ENCODE data around the gene SPEM3.
A peak's percentile ranks its signal among the peaks of the same experiment; 100 is the strongest.

The SPEM3 gene

GRCh38 chr17:7384489-7385081 lies 44.1 kb upstream of the SPEM3 start:
- no peaks in the 10 kb centered on the region for H3K9me3 ChIP-seq (ENCODE audit: insufficient read depth, low read length)
- peaks cover 22% of the 10 kb centered on the region for H3K4me1 ChIP-seq (ENCODE audit: insufficient read depth, insufficient read length)
- no peak for DNase-seq (ENCODE audit: low read depth, low spot score)
- H3K4me3 ChIP-seq (ENCODE audit: insufficient read length, low read depth) = peak overlapping the region; percentile 26
- TF ChIP-seq ZNF274 (IDR thresholded peaks at IDR 0.05; ENCODE audit: low read depth, low read length) = no peak
- TF ChIP-seq YY1 (IDR thresholded peaks at IDR 0.05; ENCODE audit: insufficient read depth, insufficient read length) = no peak
- no peak for TF ChIP-seq SUZ12 (IDR thresholded peaks at IDR 0.05; ENCODE audit: extremely low read depth, insufficient read depth, insufficient read length)
- H3K27me3 ChIP-seq (ENCODE audit: insufficient read depth, insufficient read length) = peaks cover 40% of the 10 kb centered on the region
- H3K9ac ChIP-seq (ENCODE audit: insufficient read length, low read depth) = peak overlapping the region; percentile 77
- peaks cover 26% of the 10 kb centered on the region for H3K36me3 ChIP-seq (ENCODE audit: insufficient read depth, insufficient read length, low read length)

GRCh38 chr17:7388856-7389255 lies 39.8 kb upstream of the SPEM3 start:
- no peak for TF ChIP-seq SUZ12 (IDR thresholded peaks at IDR 0.05; ENCODE audit: extremely low read depth, insufficient read depth, insufficient read length)
- no peak for TF ChIP-seq ZNF274 (IDR thresholded peaks at IDR 0.05; ENCODE audit: low read depth, low read length)
- no peak for TF ChIP-seq YY1 (IDR thresholded peaks at IDR 0.05; ENCODE audit: insufficient read depth, insufficient read length)
- Histone ChIP-seq H3K9ac (ENCODE audit: insufficient read length, low read depth) (no peak overlapping the region), H3K27me3 (ENCODE audit: insufficient read depth, insufficient read length) (peaks cover under 1% of the 10 kb centered on the region), H3K4me3 (ENCODE audit: insufficient read length, low read depth) (no peak overlapping the region), H3K4me1 (ENCODE audit: insufficient read depth, insufficient read length) (peaks cover 13% of the 10 kb centered on the region), H3K36me3 (ENCODE audit: insufficient read depth, insufficient read length, low read length) (peaks cover 57% of the 10 kb centered on the region), H3K9me3 (ENCODE audit: insufficient read depth, low read length) (no peaks in the 10 kb centered on the region)
- no peak for DNase-seq (ENCODE audit: low read depth, low spot score)

- H3K36me3 ChIP-seq (ENCODE audit: insufficient read depth, insufficient read length, low read length) = peaks cover 57% of the 10 kb centered on the region
- no peaks in the 10 kb centered on the region for H3K27me3 ChIP-seq (ENCODE audit: insufficient read depth, insufficient read length)
- peaks cover 9% of the 10 kb centered on the region for H3K4me1 ChIP-seq (ENCODE audit: insufficient read depth, insufficient read length)
- TF ChIP-seq ZNF274 (IDR thresholded peaks at IDR 0.05; ENCODE audit: low read depth, low read length) (no peak), SUZ12 (IDR thresholded peaks at IDR 0.05; ENCODE audit: extremely low read depth, insufficient read depth, insufficient read length) (no peak), YY1 (IDR thresholded peaks at IDR 0.05; ENCODE audit: insufficient read depth, insufficient read length) (no peak)
- no peak overlapping the region for H3K4me3 ChIP-seq (ENCODE audit: insufficient read length, low read depth)
- H3K9me3 ChIP-seq (ENCODE audit: insufficient read depth, low read length) = no peaks in the 10 kb centered on the region
- no peak overlapping the region for H3K9ac ChIP-seq (ENCODE audit: insufficient read length, low read depth)
- no peak for DNase-seq (ENCODE audit: low read depth, low spot score)
Observed at GRCh38 chr17:7389924-7390910, 38.4 kb upstream of the SPEM3 start.

- Histone ChIP-seq H3K27me3 (ENCODE audit: insufficient read depth, insufficient read length) (no peaks in the 10 kb centered on the region), H3K36me3 (ENCODE audit: insufficient read depth, insufficient read length, low read length) (peaks cover 57% of the 10 kb centered on the region)
- no peak for TF ChIP-seq SUZ12 (IDR thresholded peaks at IDR 0.05; ENCODE audit: extremely low read depth, insufficient read depth, insufficient read length)
Observed at GRCh38 chr17:7391307-7391706, 37.4 kb upstream of the SPEM3 start.

GRCh38 chr17:7392696-7393612 lies 35.7 kb upstream of the SPEM3 start:
- TF ChIP-seq SUZ12 (IDR thresholded peaks at IDR 0.05; ENCODE audit: extremely low read depth, insufficient read depth, insufficient read length) (no peak), YY1 (IDR thresholded peaks at IDR 0.05; ENCODE audit: insufficient read depth, insufficient read length) (no peak), ZNF274 (IDR thresholded peaks at IDR 0.05; ENCODE audit: low read depth, low read length) (no peak)
- Histone ChIP-seq H3K9ac (ENCODE audit: insufficient read length, low read depth) (peak overlapping the region; percentile 76), H3K9me3 (ENCODE audit: insufficient read depth, low read length) (no peaks in the 10 kb centered on the region), H3K36me3 (ENCODE audit: insufficient read depth, insufficient read length, low read length) (peaks cover 47% of the 10 kb centered on the region), H3K4me1 (ENCODE audit: insufficient read depth, insufficient read length) (peaks cover 9% of the 10 kb centered on the region), H3K4me3 (ENCODE audit: insufficient read length, low read depth) (peak overlapping the region; percentile 58), H3K27me3 (ENCODE audit: insufficient read depth, insufficient read length) (no peaks in the 10 kb centered on the region)
- no peak for DNase-seq (ENCODE audit: low read depth, low spot score)

More at GRCh38 chr17:7391307-7391706, 37.4 kb upstream of the SPEM3 start:
- Histone ChIP-seq H3K4me3 (ENCODE audit: insufficient read length, low read depth) (no peak overlapping the region), H3K9ac (ENCODE audit: insufficient read length, low read depth) (no peak overlapping the region), H3K4me1 (ENCODE audit: insufficient read depth, insufficient read length) (peaks cover 9% of the 10 kb centered on the region), H3K9me3 (ENCODE audit: insufficient read depth, low read length) (no peaks in the 10 kb centered on the region)
- DNase-seq (ENCODE audit: low read depth, low spot score) = no peak

GRCh38 chr17:7393613-7394451 lies 34.8 kb upstream of the SPEM3 start:
- TF ChIP-seq YY1 (IDR thresholded peaks at IDR 0.05; ENCODE audit: insufficient read depth, insufficient read length) = no peak
- no peak for TF ChIP-seq ZNF274 (IDR thresholded peaks at IDR 0.05; ENCODE audit: low read depth, low read length)
- no peak for TF ChIP-seq SUZ12 (IDR thresholded peaks at IDR 0.05; ENCODE audit: extremely low read depth, insufficient read depth, insufficient read length)
- DNase-seq (ENCODE audit: low read depth, low spot score) = no peak
- Histone ChIP-seq H3K4me1 (ENCODE audit: insufficient read depth, insufficient read length) (peaks cover 9% of the 10 kb centered on the region), H3K36me3 (ENCODE audit: insufficient read depth, insufficient read length, low read length) (peaks cover 38% of the 10 kb centered on the region), H3K9me3 (ENCODE audit: insufficient read depth, low read length) (no peaks in the 10 kb centered on the region), H3K4me3 (ENCODE audit: insufficient read length, low read depth) (peak overlapping the region; percentile 58), H3K9ac (ENCODE audit: insufficient read length, low read depth) (peak overlapping the region; percentile 76), H3K27me3 (ENCODE audit: insufficient read depth, insufficient read length) (no peaks in the 10 kb centered on the region)

All from NT2/D1 (cell line).